Right atrium auricular region (tissue), 2 donors: ENCODE data around the gene DDOST. TPM values are rescaled to one million over a fixed set of nuclear protein-coding genes. Genes with fewer than 3 reads are reported as not detected.

Source experiments
- DNase-seq: peaks from one replicate; pipeline ENCODE4 v3.0.0-alpha.2; 2019; ENCODE audit warnings: low spot score
- H3K27ac ChIP-seq, 2 donors: fragments of 200-600 bp; sonication (generic); 1 replicate in 1 of 2; 2 replicates in 1 of 2; pipeline ENCODE4 v1.5.1; 2016 to 2019
- H3K27me3 ChIP-seq, 2 donors: fragments of 200-600 bp; sonication (generic); one replicate each; pipeline versions ENCODE4 v1.5.1 to v1.6.0; 2017 to 2019
- H3K36me3 ChIP-seq: fragments of 200-600 bp; sonication (generic); one replicate; pipeline ENCODE4 v1.5.1; 2016
- H3K4me1 ChIP-seq, 2 donors: fragments of 200-600 bp; sonication (generic); one replicate each; pipeline versions ENCODE4 v1.5.1 to v1.6.0; 2017 to 2019
- H3K4me3 ChIP-seq, 2 donors: fragments of 200-600 bp; sonication (generic); 1 replicate in 1 of 2; 2 replicates in 1 of 2; pipeline ENCODE4 v1.5.1; 2017 to 2019; ENCODE audit warnings: mild to moderate bottlenecking in 1 of 2, moderate library complexity in 1 of 2
- H3K9me3 ChIP-seq, 2 donors: fragments of 200-600 bp; sonication (generic); one replicate each; pipeline ENCODE4 v1.5.1; 2019
- total RNA-seq, 2 donors: library from RNA; depleted of rRNA; stranded (reverse); fragments of >200 nt; gene quantifications; one replicate each; pipeline ENCODE4 v1.1.0, GENCODE V29; 2016
- TF ChIP-seq, protein P1 (sequence below), 2 donors: fragments of 200-600 bp; sonication (generic); IDR thresholded peaks; one replicate each; pipeline ENCODE4 v1.5.1; 2019; ENCODE audit warnings: antibody characterized with exemption in 2 of 2

The DDOST gene
- total RNA-seq, 2 donors from 2014 or later = 147 to 152 TPM

DNA sequence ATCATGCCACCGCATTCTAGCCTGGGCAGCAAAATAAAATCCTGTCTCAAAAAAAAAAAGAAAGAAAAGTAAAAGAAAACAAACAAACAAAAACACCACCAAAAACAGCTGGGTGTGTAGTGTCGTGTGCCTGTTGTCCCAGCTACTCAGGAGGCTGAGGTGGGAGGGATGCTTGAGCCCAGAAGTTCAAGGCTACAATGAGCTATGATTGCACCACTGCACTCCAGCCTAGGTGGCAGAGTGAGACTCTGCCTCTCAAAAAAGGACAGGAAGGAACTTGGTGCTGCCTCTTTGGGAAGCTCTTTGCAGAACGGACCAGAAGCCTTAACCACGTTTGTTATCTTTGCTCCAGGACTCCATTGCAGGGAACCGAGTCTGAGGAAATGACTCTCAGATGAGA lies 45.7 kb upstream of the DDOST start:
- DNase-seq = no peak

GRCh38 chr1:20705203-20705755 lies 44.1 kb upstream of the DDOST start:
- DNase-seq = no peak
- H3K4me3 ChIP-seq = no peak overlapping the region
- no peak overlapping the region for H3K27ac ChIP-seq

More for the DNA sequence above, 45.7 kb upstream of the DDOST start:
- TF ChIP-seq, protein P1, sequence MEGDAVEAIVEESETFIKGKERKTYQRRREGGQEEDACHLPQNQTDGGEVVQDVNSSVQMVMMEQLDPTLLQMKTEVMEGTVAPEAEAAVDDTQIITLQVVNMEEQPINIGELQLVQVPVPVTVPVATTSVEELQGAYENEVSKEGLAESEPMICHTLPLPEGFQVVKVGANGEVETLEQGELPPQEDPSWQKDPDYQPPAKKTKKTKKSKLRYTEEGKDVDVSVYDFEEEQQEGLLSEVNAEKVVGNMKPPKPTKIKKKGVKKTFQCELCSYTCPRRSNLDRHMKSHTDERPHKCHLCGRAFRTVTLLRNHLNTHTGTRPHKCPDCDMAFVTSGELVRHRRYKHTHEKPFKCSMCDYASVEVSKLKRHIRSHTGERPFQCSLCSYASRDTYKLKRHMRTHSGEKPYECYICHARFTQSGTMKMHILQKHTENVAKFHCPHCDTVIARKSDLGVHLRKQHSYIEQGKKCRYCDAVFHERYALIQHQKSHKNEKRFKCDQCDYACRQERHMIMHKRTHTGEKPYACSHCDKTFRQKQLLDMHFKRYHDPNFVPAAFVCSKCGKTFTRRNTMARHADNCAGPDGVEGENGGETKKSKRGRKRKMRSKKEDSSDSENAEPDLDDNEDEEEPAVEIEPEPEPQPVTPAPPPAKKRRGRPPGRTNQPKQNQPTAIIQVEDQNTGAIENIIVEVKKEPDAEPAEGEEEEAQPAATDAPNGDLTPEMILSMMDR (IDR thresholded peaks at IDR 0.05) = no peak
- Histone ChIP-seq H3K4me3 (no peak overlapping the region), H3K4me1 (no peaks in the 10 kb centered on the region), H3K36me3 (no peaks in the 10 kb centered on the region), H3K27me3 (no peaks in the 10 kb centered on the region), H3K9me3 (no peaks in the 10 kb centered on the region), H3K27ac (no peak overlapping the region)

DNA sequence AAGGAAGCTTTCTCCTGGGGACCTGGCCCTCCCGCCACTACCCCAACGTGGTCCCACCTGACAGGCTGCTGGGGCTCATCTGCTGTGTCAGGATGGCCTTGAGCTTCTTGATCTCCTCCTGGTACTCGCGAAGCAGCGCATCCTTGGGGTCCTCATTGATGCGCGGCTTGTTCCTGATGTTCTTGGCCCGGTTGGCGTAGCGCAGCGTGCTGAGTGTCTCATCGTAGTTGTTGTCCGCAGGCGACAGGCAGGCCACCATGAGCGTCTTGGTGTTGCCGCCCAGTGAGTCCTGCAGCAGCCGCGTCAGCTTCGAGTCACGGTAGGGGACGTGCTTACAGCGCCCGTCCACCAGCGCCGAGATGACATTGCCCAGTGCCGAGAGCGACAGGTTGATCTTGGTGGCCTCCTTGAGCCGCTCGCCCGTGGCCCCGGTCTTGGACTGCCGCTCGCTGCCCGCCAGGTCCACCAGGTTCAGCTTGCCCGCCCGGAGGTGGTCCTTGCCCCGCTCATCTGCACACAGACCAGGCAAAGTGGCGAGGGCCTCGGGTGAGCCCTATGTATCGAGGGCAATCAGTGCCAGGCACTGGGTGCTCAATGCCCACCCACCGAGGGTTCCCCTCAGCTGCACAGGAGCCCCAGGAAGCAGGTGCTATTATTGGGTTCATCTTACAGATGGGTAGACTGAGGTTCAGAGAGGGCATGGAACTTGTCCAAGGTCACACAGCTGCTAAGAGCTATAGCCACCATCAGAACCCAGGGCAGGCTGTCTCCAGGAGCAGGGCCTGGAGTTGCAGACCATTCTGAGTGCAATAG lies 43.4 kb upstream of the DDOST start:
- no peak for DNase-seq
- TF ChIP-seq, protein P1 (IDR thresholded peaks at IDR 0.05) = no peak
- no peak overlapping the region for H3K4me3 ChIP-seq
- H3K27ac ChIP-seq = no peak overlapping the region
- no peaks in the 10 kb centered on the region for H3K4me1 ChIP-seq
- H3K36me3 ChIP-seq = no peaks in the 10 kb centered on the region
- H3K9me3 ChIP-seq = no peaks in the 10 kb centered on the region
- H3K27me3 ChIP-seq = no peaks in the 10 kb centered on the region

More at GRCh38 chr1:20705203-20705755, 44.1 kb upstream of the DDOST start:
- no peaks in the 10 kb centered on the region for H3K9me3 ChIP-seq
- no peaks in the 10 kb centered on the region for H3K27me3 ChIP-seq
- no peaks in the 10 kb centered on the region for H3K4me1 ChIP-seq
- TF ChIP-seq, protein P1 (IDR thresholded peaks at IDR 0.05) = no peak
- H3K36me3 ChIP-seq = no peaks in the 10 kb centered on the region

DNA sequence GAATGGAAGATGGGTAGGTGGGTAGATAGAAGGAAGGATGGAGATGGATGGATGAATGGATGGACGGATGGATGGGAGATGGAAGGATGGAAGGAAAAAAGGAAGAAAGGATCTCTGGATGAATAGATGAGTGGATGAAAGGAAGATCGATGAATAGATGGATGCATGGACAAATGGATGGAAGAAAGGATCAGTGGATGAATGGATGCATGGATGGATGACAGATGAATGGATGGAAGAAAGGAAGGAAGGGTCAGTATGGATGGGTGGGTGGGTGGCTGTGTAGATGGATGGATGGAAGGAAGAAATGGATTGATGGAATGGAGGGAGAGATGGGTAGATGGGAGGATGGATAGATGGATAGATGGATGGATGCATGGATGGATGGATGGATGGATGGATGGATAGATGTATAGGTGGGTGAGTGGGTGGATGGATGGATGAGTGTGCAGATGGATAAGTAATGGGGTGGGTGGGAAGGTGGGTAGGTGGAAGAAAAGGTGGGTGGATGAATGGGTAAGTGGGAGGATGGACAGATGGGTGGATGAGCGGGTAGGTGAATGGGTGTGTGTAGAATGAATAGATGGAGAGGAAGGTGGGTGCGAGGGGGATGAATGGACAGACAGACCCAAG lies 42.1 kb upstream of the DDOST start:
- Histone ChIP-seq H3K9me3 (no peaks in the 10 kb centered on the region), H3K36me3 (no peaks in the 10 kb centered on the region), H3K27ac (no peak overlapping the region), H3K27me3 (no peaks in the 10 kb centered on the region), H3K4me1 (no peaks in the 10 kb centered on the region), H3K4me3 (no peak overlapping the region)
- TF ChIP-seq, protein P1 (IDR thresholded peaks at IDR 0.05) = no peak
- no peak for DNase-seq

GRCh38 chr1:20702416-20702815 lies 41.2 kb upstream of the DDOST start:
- Histone ChIP-seq H3K9me3 (no peaks in the 10 kb centered on the region), H3K4me1 (peaks cover 0 to under 1% of the 10 kb centered on the region in 2 donors), H3K27ac (no peak overlapping the region), H3K27me3 (no peaks in the 10 kb centered on the region), H3K4me3 (no peak overlapping the region), H3K36me3 (no peaks in the 10 kb centered on the region)
- no peak for DNase-seq
- TF ChIP-seq, protein P1 (IDR thresholded peaks at IDR 0.05) = peak in 1 of 2 donors; percentile 11
